GM19035 (cell line): ENCODE data around the gene MGP.

ENCODE experiments used
- ATAC-seq: cut with Tn5 transposase; IDR thresholded peaks from one replicate; pipeline ENCODE4 v1.9.1; 2021; ENCODE audit not compliant: unreplicated experiment

Gene MGP

DNA sequence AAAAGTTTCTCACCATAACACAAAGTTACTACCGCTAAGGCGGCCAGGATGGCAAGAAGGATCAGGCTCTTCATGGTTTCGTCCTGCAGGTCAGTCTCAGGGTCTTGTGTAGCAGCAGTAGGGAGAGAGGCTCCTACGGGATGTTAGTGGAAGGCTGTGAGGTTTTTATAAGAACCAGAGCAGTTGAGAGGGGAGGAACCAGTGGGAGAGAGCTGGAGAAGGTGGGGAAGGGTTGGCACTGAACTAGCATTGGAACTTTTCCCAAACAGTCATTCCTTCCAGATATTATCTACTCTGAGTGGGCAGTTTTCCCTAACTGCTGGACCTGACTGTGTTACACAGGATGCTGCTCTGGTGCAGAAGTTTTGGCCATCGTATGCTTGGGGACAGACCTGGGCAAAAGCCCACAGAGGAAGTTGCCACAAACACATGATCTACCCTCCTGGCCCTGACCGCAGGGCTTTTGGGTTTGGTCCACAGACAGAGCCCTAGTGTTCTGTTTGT is at the start of gene MGP:
MGP (minus strand) TSS at position 137 of the 504 bp plus-strand sequence; CDS start at position 74, 63 bp downstream.
- no peak for ATAC-seq

DNA sequence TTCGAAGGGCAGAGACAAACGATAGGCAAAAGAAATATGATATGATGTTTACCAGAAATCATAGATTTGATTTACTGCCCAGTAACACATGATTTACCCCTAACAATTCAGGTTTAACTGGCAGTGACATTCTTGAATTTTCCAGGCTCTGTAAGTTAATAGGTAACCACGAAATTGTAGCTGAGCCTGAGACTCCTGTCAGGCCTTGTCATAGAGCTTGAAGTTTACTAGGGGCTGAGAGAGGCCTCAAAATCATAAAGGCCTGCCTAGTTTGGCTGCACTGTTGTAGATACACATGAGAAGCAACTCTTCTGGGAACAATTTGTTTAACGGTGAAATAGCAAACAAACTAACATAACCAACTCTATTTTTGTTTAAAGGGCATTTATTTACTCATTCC is 49.4 kb upstream of the MGP start:
- no peak for ATAC-seq

DNA sequence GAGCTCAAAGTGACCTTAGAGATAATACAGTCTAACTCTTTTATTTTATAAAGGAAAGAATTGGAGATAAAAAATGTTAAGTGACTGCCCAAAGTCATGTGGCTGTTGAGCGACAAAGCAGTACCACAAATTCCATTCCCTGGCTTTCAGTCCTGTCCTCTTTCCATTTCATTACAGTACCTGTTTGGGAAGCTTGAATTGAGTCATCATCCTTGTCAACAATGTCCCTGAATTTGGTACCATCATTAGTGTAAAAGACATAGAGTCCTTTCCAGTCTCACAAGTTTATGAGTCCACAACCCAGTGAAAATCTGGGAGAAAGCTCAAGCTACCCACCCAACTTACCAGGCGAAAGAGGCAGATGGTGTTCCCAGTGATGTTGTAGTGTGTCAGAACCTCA is 48.9 kb upstream of the MGP start:
- ATAC-seq: no peak

DNA sequence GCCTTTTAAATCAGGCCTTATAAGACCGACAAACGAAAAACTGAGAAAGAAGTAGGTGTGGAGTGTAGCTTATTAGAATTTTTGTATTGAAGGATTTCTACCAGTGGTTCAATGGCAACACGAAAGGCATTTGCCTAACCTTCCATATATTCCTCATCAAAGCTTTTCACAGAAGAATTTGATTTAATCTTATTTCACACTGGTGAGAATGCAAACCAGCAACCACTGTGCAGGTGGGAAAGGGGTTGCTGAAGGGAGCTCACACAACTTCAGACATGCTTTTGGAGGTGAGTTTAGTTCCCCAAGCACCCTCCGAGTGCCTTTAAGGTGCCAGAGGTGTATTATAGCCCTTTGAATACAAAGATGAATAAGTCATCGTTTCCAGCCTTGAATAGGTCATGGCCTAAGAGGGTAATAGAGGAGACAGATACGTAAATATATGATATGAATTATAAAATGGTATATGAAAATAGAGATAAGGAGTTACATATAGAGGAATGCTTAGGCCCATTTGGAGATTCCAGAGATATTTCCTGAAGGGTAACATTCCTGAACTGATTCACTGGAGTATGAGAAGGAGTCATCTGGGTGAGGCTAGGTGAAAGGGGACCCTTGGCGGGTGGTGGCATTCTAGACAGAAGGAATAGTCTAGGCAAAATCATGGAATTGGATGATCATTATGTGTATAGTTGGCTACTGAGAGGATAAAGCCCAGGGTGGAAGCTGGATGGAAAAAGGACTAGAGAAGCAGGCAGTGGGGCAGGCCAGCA is 46.3 kb upstream of the MGP start:
- ATAC-seq: no peak

DNA sequence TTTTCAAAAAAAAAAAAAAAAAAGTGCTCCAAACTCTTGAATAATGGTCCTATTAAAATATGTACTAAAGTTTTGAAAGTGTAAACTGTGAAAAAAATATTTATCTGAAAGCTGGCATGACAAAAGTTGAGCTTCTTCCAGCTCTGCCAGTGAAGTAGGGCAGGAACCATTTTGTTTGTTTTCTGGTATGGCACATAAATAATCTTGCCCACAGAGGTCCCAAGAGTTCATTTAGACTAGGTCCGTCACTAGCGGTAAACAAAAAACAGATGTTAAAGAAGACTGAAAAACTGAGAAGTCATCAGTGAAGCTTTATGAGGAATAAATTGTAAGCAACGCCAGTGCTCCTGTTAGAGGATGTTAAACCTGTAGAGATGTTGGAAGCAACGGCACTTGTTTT is 45.7 kb upstream of the MGP start:
- ATAC-seq: no peak

DNA sequence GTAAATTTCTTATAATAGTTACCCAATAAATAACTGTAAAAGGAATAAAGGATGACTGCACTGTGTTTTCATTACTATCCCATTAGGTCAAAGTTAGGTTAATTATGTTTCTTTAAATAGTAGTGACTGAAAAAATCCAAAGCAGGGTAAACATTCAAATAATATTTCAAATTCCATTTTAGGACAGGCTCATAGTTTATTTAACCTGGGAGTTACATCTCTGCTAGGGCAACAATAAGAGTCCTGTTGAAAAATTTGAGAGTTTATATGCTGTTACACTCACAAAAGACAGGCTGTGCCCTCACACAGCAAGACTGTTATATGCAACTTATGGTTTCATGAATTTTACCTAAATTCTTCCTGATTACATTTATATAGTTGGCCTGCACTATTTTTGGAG is 44.6 kb upstream of the MGP start:
- no peak for ATAC-seq

DNA sequence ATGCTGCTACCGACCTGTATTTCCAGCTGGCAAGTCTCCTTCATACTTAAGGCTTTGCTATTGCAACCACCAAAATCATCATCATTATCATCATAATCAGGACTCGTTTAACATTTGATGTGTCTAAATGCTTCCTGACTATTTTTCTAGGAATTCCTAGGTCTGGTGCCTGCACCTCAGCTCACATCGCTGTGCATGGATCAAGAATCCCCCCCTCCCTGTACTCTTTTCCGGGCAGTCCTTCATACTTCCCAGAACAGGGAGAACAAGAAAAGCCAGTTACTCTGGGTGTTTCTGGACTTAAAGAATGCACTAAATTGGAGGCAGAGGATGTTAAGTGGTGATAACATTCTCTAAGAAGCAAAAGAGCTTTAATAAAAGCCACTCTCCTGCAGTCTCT is 43.3 kb upstream of the MGP start:
- ATAC-seq: no peak

DNA sequence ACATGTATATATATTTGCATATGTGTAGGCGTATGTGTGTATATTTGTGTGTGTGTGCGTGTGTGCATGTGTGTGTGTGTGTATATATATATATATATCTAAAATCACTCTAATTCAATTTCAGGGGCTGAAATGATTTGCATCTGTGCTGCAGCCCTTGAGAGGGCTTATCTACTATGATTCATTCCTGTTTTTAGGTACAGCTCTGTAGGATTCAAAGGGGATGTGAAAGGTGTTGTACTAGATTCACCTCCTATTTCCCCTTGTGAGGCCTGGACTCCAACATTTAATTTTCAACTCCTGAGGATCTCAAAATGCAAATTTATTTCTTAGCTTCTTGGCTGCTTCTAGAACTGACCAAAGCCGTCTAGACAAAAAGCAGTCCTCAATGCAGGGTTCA is 41.6 kb upstream of the MGP start:
- ATAC-seq: no peak

DNA sequence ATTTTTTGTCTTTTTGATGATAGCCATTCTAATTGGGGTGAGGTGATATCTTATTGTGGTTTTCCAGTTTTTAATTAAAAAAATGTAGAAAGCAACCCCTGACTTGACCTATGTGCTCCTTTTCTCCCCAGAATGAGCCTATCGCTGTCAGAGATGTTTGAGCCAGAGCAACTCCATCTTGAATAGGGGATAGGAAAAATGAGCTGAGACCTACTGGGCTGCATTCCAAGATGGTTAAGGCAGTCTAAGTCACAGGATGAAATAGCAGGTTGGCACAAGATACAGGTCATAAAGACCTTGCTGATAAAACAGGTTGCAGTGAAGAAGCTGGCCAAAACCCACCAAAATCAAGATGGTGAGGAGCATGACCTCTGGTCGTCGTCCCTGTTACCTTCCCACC is 38.9 kb upstream of the MGP start:
- ATAC-seq: no peak

DNA sequence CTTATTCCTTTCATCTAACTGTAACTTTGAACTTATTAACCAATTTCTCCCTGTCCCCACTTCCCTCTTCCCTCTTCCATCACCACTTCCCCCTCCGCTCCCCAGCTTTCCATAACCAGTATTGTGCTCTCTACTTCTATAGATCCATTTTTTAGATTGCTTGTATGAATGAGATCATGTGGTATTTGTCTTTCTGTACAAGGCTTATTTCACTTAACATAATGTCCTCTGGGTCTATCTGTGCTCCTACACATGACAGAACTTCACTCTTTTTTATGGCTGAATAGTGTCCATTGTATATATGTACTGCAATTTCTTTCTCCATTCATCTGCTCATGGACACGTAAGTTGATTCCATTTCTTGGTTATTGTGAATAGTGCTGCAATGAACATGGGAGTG is 38.3 kb upstream of the MGP start:
- no peak for ATAC-seq

DNA sequence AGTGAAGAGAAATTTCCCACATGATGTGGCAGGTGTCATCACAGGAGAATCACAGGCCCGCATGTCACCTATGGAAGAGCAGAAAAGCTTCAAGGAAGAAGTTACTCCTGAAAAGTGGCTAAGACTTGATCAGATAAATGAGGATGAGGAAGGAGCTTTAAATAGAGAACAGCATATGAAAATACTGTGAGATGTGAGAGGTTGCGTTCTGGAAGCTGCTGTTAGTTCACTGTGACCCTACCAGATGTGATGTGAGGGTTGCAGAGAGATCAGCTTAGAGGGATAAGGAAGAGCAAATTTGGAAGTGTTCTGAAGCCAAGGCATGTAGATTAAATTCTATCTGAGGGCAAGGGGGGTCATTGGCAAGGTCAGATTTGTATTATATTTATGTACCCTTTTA is 35.6 kb upstream of the MGP start:
- no peak for ATAC-seq

DNA sequence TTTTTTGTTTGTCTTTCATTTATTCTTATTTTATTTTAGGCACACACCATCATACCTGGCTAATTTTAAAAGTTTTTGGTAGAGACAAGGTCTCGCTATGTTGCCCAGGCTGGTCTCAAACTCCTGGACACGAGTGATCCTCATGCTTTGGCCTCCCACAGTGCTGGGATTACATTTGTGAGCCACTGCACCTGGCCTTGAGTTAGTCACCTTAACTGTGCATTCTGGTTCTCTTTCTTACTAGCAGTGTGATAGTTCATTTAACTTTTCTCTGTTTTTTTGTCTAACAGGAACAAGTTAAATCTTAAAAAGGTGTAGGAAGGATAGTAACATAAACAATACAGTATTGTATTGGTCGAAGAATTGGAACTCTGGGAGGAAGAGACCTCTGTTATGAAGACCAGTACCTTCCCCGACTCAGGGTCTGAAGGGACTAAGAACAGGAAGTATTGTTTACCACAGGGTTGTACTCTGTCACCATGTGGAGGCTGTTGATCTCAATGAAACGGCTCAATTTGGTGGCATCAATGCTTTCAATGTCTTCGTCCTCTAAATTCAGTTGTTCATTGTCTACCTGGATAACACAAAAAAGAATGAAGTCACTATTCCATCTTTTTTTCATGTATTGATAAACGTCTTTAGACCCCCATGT is 34.9 kb upstream of the MGP start:
- ATAC-seq: no peak

DNA sequence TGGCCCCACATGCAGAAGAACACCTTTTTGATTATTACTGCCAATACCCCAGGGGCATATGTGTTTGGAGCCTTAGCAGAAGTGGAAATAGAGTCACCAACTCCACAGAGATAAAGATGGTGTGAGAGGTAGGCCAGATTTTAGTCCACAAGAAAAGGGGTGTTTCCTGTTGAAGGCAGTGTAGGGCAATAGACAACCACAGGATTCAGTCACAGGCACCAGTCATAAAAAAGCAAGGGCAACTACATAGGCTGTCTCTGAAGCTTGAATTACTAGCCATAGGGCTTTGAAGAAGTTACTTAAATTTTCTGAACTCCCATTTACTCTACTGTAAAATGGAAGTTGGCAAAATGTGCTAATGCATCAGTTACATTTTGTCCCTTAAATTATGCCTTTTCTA is 33.8 kb upstream of the MGP start:
- no peak for ATAC-seq

DNA sequence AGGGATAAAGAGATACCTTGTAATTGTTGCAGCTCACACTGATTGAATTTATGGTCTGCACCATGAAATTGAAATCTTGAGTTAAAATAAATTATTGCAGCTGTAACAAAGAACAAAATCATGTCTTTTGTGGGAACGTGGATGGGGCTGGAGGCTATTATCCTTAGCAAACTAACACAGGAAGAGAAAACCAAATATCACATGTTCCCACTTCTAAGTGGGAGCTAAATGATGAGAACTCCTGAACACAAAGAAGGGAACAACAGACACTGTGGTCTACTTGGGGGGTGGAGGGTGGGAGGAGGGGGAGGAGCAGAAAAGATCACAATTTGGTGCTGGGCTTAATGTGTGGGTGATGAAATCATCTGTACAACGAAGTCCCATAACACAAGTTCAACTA is 30.1 kb upstream of the MGP start:
- no peak for ATAC-seq

DNA sequence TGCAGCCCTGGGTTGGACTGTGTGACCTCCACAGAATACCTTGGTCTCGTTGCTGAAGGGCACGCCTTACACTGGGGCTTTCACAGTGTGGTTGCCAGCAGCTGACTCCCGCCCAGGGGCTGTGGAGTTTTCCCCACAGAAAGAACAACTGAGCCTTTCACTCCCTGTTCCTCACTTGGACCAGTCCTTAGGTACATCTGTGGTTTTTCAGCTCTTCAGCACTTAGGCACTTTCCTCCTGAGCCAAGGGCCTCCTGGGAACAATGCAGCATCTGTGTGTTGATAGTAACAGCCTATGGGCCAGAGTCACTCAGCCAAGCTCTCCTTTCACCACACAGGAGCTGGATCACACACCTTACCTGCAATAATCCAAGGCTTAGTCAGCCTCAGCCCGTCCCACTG is 27.7 kb upstream of the MGP start:
- ATAC-seq: no peak

DNA sequence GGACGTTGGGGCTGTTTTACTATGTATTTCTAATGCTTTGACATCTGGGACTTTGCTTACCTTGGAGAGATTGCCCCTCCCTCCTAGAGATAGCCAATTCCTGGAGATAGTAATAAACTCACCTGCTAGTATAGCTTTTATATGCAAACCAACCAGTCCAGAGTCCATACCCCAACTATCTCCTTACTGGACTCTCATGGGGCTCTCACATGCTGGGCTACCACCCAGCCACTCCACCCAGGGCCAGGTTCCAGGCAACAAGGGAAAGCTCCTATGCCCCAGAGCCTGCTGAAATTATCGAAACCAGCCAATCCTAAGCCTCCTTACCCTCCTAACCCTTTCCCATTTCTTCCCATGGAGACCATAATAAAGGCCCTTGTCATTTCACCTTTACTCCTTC is 25.5 kb upstream of the MGP start:
- no peak for ATAC-seq

DNA sequence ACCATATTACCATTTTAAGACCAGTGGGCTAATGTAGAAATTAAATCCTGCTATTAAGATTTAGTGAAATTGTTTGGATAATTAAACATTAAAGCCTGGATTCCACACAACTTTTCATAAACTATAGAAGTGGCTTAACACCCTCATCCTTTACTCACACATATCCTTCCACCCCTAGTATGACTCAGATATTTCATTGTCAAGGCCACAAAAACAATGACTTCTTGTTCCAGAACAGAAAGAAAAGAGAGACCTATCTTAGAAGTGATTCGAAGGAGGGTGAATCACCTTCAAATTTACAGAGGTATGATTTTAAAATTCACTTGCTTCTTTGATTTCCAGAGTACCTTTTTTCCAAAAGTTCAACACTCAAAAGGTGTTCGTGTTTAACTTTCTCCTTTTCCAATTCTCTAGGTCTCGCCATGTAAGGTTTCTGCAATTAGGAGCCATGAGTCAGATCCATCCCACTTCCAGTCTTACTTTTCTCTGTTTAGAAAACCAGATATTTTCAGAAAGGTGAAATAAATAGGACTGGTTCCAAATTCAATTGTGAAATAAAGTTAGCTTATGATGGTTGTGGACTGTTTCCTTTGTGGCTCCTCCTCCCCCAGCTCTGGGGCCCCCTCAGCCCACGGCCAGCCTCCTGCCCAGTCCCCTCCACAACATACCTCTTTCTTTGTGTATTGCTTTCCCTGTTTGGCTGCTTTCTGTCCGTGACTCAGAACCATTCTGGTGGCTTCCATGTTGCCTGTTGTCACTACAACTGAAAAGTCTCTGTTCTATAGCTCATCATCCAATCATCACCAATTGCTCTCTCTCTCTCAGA is 24.6 kb upstream of the MGP start:
- ATAC-seq: no peak

DNA sequence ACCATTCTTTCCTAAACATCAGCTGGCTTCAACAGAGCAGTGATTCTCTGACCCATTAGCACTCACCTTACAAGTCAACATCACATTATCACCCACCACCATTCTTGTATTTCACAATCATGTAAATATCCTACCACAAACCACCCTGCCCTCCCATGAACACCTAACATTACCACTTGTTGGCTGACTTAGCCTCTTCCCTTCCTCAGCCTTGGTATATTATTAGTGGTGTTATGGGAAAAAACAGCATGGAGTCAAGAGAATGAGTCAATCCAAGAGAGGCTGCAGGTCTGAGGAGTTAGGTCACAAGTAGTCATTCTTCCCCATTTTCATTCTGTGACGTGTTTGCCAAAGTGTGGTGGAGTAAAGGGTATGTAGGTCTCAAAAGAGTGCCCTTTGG is 22.3 kb upstream of the MGP start:
- ATAC-seq: no peak

DNA sequence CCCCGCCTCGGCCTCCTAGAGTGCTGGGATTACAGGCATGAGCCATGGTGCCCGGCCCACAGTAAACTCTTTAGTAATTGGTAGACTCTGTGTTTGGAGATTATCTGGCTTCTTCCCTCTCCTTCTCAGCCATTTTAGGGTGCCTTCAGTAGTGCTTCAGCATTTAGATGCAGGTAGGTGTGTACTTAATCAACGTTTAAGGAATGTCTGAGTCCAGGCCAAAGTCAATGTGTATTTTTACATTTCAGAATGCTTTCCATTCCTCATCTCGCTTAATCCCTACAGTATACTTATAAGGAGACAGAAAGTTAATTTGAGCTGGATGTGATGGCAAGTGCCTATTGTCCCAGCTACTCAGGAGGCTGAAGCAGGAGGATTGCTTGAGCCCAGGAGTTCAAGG is 20.5 kb upstream of the MGP start:
- no peak for ATAC-seq

DNA sequence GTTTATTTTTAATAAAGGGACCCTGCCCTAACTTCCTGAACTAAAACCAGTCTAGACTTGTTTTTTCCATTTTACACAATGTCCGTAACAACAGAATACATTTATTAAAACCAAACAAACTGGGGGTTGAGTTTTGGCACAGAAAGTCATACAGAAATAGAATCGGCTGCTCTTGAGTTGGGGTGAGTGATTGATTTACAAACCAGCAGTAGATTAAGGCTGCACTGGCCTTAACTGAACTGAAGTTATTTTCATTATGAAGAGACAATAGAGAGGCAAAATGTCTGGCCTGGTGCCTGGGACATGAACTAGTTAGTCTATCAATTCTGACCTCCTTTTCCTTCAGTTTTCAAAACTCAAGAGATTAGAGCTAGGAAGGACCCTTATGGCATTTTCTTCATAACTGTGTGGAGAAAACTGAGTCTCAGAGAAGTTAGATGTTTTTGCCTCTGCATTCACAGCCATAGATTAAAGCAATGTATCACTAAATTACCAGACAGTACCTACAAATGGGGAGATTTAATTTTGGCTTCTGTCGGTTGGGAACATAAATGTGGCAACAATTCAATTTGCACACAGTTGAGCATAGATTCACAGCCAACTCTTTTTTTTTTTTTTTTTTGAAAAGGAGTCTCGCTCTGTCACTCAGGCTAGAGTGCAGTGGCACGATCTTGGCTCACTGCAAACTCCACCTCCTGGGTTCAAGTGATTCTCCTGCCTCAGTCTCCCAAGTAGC is 19.8 kb upstream of the MGP start:
- no peak for ATAC-seq

DNA sequence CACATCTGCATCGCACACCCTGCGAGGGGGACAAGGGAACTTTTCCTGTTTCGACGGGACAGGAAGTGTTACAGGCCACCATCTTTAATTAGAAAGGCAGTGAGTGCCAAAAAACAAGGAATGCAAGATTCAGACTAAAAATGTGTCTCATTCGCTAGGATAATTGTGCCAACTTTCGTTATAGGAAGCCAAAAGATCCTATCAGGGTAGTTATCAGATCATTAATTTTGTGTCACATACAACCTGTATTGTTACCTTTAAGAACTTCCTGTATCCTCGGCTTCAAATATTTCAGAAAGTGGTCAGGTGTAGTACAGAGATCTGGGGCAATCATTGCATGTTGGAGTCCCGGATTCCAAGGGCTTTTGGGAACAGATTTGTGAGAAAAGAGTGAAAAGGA is 19.2 kb upstream of the MGP start:
- ATAC-seq: no peak
